HepG2 (cell line): ENCODE data around the gene DIPK1B. TPM values are rescaled to one million over a fixed set of nuclear protein-coding genes. Genes with fewer than 3 reads are reported as not detected.
A peak's percentile ranks its signal among the peaks of the same experiment; 100 is the strongest.

Experiments used
- ARID3A ChIP-seq: IDR thresholded peaks from 2 replicates; pipeline ENCODE4 v1.6.1; 2012; ENCODE audit warnings: low read depth, low read length, improper control_type of control experiment
- BCL3 ChIP-seq: sonication (generic); formaldehyde crosslinking; IDR thresholded peaks from 2 replicates; pipeline ENCODE4 v1.5.1; 2020; ENCODE audit warnings: mild to moderate bottlenecking, missing genetic modification reagents, moderate library complexity
- ERF ChIP-seq: IDR thresholded peaks from 2 replicates; pipeline ENCODE4 v1.6.1; 2018; ENCODE audit warnings: missing biosample characterization, missing genetic modification reagents
- HNF4A ChIP-seq: sonication (generic); formaldehyde crosslinking; IDR thresholded peaks from 2 replicates; pipeline ENCODE4 v1.4.0; 2020; ENCODE audit warnings: missing genetic modification reagents
- JARID2 ChIP-seq: sonication (generic); formaldehyde crosslinking; IDR thresholded peaks from 2 replicates; pipeline ENCODE4 v1.8.1; 2023; ENCODE audit warnings: missing genetic modification reagents, inconsistent platforms; ENCODE audit not compliant: insufficient replicate concordance
- TOPORS ChIP-seq: sonication (generic); formaldehyde crosslinking; IDR thresholded peaks from 2 replicates; pipeline ENCODE4 v1.8.0; 2023; ENCODE audit warnings: mild to moderate bottlenecking, missing genetic modification reagents
- ZBTB20 ChIP-seq: sonication (generic); formaldehyde crosslinking; IDR thresholded peaks from 2 replicates; pipeline ENCODE4 v1.8.1; 2023; ENCODE audit warnings: missing genetic modification reagents, low read depth, mild to moderate bottlenecking, borderline replicate concordance
- ZFAT ChIP-seq: sonication (generic); formaldehyde crosslinking; conservative IDR thresholded peaks from 2 replicates; pipeline ENCODE4 v1.8.1; 2023; ENCODE audit warnings: missing genetic modification reagents, inconsistent platforms
- ZNF329 ChIP-seq: sonication (generic); formaldehyde crosslinking; IDR thresholded peaks from 2 replicates; pipeline ENCODE4 v1.9.0; 2021; ENCODE audit warnings: low read depth, mild to moderate bottlenecking, missing genetic modification reagents
- polyA plus RNA-seq, 8 experiments: library from polyadenylated mRNA; depleted of rRNA in 3 of 8; stranded (reverse) in 7 of 8; unstranded in 1 of 8; fragments of >200 nt; fragmentation: Illumina TruSeq in 4 of 8; extraction: Trizol in 4 of 8; gene quantifications; 2 replicates each; pipeline versions ENCODE4 v1.2.1 to v1.2.3, GENCODE V29; 2011 to 2016; ENCODE audit warnings: low read depth in 4 of 8, missing spikeins in 1 of 8, mixed read lengths in 1 of 8; ENCODE audit not compliant: insufficient read depth in 1 of 8
- total RNA-seq, 5 experiments: library from RNA; depleted of rRNA; stranded (reverse); fragments of >200 nt; fragmentation: Illumina TruSeq; extraction: Trizol; gene quantifications; 2 replicates each; pipeline ENCODE4 v1.2.3, GENCODE V29; 2016; ENCODE audit warnings: low read depth in 1 of 5
- TF ChIP-seq, protein P1 (sequence below): IDR thresholded peaks from 2 replicates; pipeline ENCODE4 v1.6.1; 2016; ENCODE audit warnings: missing genetic modification reagents, missing compliant biosample characterization
- TF ChIP-seq, protein P2 (sequence below): sonication (generic); formaldehyde crosslinking; IDR thresholded peaks from one replicate; pipeline ENCODE4 v1.5.1; 2020; ENCODE audit warnings: mild to moderate bottlenecking, missing genetic modification reagents; ENCODE audit errors: not compliant biosample characterization
- TF ChIP-seq, protein P3 (sequence below): IDR thresholded peaks from 2 replicates; pipeline ENCODE4 v1.6.1; 2012; ENCODE audit warnings: inconsistent platforms
- TF ChIP-seq, protein P4 (sequence below): sonication (generic); formaldehyde crosslinking; IDR thresholded peaks from 2 replicates; pipeline ENCODE4 v1.5.1; 2020; ENCODE audit warnings: missing genetic modification reagents, mild to moderate bottlenecking, borderline replicate concordance

Gene DIPK1B
- total and polyA plus RNA-seq, 2 of the 13 experiments (the other 11 are each of a cell fraction or from before 2014, with no cell fraction given) = 0.18 to 3.9 TPM

DNA sequence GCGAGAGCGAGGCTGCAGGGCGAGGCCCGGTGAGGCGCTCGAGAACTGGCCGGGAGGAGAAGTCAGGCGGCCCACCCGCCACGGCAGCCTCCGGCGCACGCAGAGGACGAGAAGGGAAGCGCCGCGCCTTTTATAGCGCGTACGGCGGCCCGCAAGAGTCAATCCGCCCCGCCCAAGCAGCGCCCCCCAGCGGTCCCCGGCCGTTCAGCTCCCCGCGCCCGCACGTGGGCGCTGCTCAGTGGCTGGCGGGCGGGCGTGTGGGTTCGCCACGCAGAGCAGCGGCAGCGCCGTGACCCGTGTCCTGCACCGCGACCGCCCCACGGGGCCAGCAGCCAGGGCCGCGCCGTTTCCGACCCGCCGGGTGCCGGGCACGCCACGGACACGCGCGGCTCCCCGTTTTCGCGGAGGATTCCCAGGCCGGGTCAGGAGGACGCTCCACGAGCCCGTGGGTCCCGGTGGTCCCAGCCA, 15.7 kb downstream of the DIPK1B start (continued):
- TF ChIP-seq, protein P1, sequence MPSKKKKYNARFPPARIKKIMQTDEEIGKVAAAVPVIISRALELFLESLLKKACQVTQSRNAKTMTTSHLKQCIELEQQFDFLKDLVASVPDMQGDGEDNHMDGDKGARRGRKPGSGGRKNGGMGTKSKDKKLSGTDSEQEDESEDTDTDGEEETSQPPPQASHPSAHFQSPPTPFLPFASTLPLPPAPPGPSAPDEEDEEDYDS = peak; percentile 84
- TF ChIP-seq ZBTB20 (CRISPR knock-in tag) (no peak; the same call in 1 of the 2 replicates), BCL3 (CRISPR knock-in tag) (no peak; the same call in none of the 2 replicates), ARID3A (no peak), ZFAT (peak; percentile 67; the same call in 1 of the 2 replicates), JARID2 (no peak), ERF (CRISPR knock-in tag) (peak; percentile 92; the same call in 1 of the 2 replicates), TOPORS (CRISPR knock-in tag) (peak; percentile 80), HNF4A (no peak), ZNF329 (CRISPR knock-in tag) (peak; percentile 93)
- TF ChIP-seq, protein P2, sequence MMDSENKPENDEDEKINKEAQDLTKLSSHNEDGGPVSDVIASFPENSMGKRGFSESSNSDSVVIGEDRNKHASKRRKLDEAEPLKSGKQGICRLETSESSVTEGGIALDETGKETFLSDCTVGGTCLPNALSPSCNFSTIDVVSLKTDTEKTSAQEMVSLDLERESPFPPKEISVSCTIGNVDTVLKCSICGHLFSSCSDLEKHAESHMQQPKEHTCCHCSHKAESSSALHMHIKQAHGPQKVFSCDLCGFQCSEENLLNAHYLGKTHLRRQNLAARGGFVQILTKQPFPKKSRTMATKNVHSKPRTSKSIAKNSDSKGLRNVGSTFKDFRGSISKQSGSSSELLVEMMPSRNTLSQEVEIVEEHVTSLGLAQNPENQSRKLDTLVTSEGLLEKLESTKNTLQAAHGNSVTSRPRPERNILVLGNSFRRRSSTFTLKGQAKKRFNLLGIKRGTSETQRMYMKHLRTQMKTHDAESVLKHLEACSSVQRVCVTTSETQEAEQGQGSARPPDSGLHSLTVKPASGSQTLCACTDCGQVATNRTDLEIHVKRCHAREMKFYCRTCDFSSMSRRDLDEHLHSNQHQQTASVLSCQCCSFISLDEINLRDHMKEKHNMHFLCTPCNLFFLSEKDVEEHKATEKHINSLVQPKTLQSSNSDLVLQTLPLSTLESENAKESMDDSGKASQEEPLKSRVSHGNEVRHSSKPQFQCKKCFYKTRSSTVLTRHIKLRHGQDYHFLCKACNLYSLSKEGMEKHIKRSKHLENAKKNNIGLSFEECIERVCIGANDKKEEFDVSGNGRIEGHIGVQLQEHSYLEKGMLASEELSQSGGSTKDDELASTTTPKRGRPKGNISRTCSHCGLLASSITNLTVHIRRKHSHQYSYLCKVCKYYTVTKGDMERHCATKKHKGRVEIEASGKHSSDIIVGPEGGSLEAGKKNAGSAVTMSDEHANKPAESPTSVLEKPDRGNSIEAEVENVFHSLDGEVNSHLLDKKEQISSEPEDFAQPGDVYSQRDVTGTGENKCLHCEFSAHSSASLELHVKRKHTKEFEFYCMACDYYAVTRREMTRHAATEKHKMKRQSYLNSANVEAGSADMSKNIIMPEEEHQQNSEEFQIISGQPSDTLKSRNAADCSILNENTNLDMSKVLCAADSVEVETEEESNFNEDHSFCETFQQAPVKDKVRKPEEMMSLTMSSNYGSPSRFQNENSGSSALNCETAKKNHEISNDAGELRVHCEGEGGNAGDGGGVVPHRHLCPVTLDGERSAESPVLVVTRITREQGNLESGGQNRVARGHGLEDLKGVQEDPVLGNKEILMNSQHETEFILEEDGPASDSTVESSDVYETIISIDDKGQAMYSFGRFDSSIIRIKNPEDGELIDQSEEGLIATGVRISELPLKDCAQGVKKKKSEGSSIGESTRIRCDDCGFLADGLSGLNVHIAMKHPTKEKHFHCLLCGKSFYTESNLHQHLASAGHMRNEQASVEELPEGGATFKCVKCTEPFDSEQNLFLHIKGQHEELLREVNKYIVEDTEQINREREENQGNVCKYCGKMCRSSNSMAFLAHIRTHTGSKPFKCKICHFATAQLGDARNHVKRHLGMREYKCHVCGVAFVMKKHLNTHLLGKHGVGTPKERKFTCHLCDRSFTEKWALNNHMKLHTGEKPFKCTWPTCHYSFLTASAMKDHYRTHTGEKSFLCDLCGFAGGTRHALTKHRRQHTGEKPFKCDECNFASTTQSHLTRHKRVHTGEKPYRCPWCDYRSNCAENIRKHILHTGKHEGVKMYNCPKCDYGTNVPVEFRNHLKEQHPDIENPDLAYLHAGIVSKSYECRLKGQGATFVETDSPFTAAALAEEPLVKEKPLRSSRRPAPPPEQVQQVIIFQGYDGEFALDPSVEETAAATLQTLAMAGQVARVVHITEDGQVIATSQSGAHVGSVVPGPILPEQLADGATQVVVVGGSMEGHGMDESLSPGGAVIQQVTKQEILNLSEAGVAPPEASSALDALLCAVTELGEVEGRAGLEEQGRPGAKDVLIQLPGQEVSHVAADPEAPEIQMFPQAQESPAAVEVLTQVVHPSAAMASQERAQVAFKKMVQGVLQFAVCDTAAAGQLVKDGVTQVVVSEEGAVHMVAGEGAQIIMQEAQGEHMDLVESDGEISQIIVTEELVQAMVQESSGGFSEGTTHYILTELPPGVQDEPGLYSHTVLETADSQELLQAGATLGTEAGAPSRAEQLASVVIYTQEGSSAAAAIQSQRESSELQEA = no peak
- TF ChIP-seq, protein P3, sequence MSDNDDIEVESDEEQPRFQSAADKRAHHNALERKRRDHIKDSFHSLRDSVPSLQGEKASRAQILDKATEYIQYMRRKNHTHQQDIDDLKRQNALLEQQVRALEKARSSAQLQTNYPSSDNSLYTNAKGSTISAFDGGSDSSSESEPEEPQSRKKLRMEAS = peak; percentile 99
- TF ChIP-seq, protein P4, sequence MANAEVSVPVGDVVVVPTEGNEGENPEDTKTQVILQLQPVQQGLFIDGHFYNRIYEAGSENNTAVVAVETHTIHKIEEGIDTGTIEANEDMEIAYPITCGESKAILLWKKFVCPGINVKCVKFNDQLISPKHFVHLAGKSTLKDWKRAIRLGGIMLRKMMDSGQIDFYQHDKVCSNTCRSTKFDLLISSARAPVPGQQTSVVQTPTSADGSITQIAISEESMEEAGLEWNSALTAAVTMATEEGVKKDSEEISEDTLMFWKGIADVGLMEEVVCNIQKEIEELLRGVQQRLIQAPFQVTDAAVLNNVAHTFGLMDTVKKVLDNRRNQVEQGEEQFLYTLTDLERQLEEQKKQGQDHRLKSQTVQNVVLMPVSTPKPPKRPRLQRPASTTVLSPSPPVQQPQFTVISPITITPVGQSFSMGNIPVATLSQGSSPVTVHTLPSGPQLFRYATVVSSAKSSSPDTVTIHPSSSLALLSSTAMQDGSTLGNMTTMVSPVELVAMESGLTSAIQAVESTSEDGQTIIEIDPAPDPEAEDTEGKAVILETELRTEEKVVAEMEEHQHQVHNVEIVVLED (CRISPR knock-in tag) = peak; percentile 80
